K562 (cell line): ENCODE measurements around the gene TESK1. TPM values are rescaled to one million over a fixed set of nuclear protein-coding genes. Genes with fewer than 3 reads are reported as not detected.
A peak's percentile ranks its signal among the peaks of the same experiment; 100 is the strongest.

ENCODE experiments used
- ATAC-seq: fragments of 200-7000 bp; cut with Tn5 transposase; 3 replicates; pipeline ENCODE4 v1.9.1; 2020; ENCODE audit warnings: moderate library complexity
- BruUV-seq: library from RNA; stranded (reverse); fragments of 400-500 nt; replicated peaks from 2 replicates; lab custom pipeline; 2021; lab: Mats Ljungman, UMichigan
- CTCF ChIA-PET: fragments of 300-600 bp; formaldehyde crosslinking; extraction: SDS; loops from one replicate; lab custom pipeline; 2021; ENCODE audit warnings: low intra/inter-chr PET ratio; lab: Yijun Ruan, JAX
- POLR2A ChIA-PET: fragments of 300-600, 350-650 bp; sonication (Branson Sonifier 250); formaldehyde crosslinking; extraction: SDS; loops from one replicate; lab custom pipeline; 2021; ENCODE audit warnings: antibody characterized with exemption, inconsistent platforms; lab: Yijun Ruan, JAX
- DNase-seq, 4 experiments: peaks; one replicate each; pipeline versions ENCODE4 v3.0.0 to v3.0.0-alpha.2; 2011 to 2018; ENCODE audit warnings: low spot score in 3 of 4, mixed read lengths in 3 of 4; ENCODE audit errors: extremely low read depth in 1 of 4
- FAIRE-seq: peaks from 2 replicates; lab custom pipeline; 2011; peaks lifted over from hg19 to GRCh38; lab: Jason Lieb, UNC
- H2AFZ ChIP-seq: 2 replicates; pipeline ENCODE4 v1.6.0; 2011; ENCODE audit warnings: low read depth, low read length, control low read depth, inconsistent platforms
- H3K27ac ChIP-seq: fragments of 200-600 bp; 3 replicates; pipeline ENCODE4 v1.8.0; 2011; ENCODE audit warnings: low read depth, mild to moderate bottlenecking, control low read depth, inconsistent platforms, low read length, moderate library complexity, mixed read lengths; ENCODE audit errors: extremely low read depth
- H3K27me3 ChIP-seq, 2 experiments: fragments of 300-600 bp in 1 of 2; 2 replicates in 1 of 2; 3 replicates in 1 of 2; pipeline versions ENCODE4 v1.6.0 to v1.8.0; 2011; ENCODE audit warnings: inconsistent platforms in 2 of 2, low read length in 2 of 2, mild to moderate bottlenecking in 1 of 2, mixed read lengths in 1 of 2, moderate library complexity in 1 of 2; ENCODE audit not compliant: control insufficient read depth in 2 of 2, insufficient read depth in 2 of 2
- H3K36me3 ChIP-seq: fragments of 300-600 bp; 3 replicates; pipeline ENCODE4 v1.8.0; 2011; ENCODE audit warnings: mild to moderate bottlenecking, low read length, inconsistent platforms; ENCODE audit not compliant: control insufficient read depth, insufficient read depth
- H3K4me1 ChIP-seq, 2 experiments: fragments of 200-600 bp in 1 of 2; replicated peaks in 1 of 2; 2 replicates in 1 of 2; 3 replicates in 1 of 2; pipeline versions ENCODE4 v1.5.1 to v1.8.0; 2011; ENCODE audit warnings: inconsistent platforms in 2 of 2, low read length in 2 of 2, mild to moderate bottlenecking in 1 of 2, mixed read lengths in 1 of 2, moderate library complexity in 1 of 2; ENCODE audit not compliant: control insufficient read depth in 2 of 2, insufficient read depth in 2 of 2
- H3K4me2 ChIP-seq: 2 replicates; pipeline ENCODE4 v1.6.1; 2011; ENCODE audit warnings: low read length, control low read depth, inconsistent platforms, mixed read lengths; ENCODE audit not compliant: insufficient read depth
- H3K4me3 ChIP-seq: fragments of 200-600 bp; sonication (generic), shearing (Covaris generic); 2 replicates; pipeline ENCODE4 v1.5.1; 2016; ENCODE audit warnings: control low read depth, inconsistent platforms
- H3K79me2 ChIP-seq: fragments of 200-600 bp; 3 replicates; pipeline ENCODE4 v1.8.0; 2011; ENCODE audit warnings: low read length, inconsistent platforms; ENCODE audit not compliant: control insufficient read depth, insufficient read depth
- H3K9ac ChIP-seq, 2 experiments: 2 replicates each; pipeline versions ENCODE4 v1.6.0 to v1.6.1; 2011; ENCODE audit warnings: low read depth in 2 of 2, low read length in 2 of 2, control low read depth in 1 of 2, inconsistent platforms in 1 of 2, mild to moderate bottlenecking in 1 of 2, mixed read lengths in 1 of 2; ENCODE audit not compliant: insufficient read depth in 1 of 2
- H3K9me1 ChIP-seq: one replicate; pipeline ENCODE4 v1.6.0; 2011; ENCODE audit warnings: inconsistent platforms, mild to moderate bottlenecking, low read length, moderate library complexity; ENCODE audit not compliant: control insufficient read depth, insufficient read depth
- H3K9me3 ChIP-seq: replicated peaks from 2 replicates; pipeline ENCODE4 v1.5.1; 2011; ENCODE audit warnings: low read depth, low read length, inconsistent platforms; ENCODE audit not compliant: control insufficient read depth, insufficient read depth
- H4K20me1 ChIP-seq: replicated peaks from 2 replicates; pipeline ENCODE4 v1.6.1; 2011; ENCODE audit warnings: low read length, inconsistent platforms, mixed read lengths; ENCODE audit not compliant: control insufficient read depth, insufficient read depth
- SIX5 ChIP-seq, 2 experiments: IDR thresholded peaks; 2 replicates each; pipeline ENCODE4 v1.6.1; 2011; ENCODE audit warnings: low read length in 2 of 2, borderline replicate concordance in 1 of 2, low read depth in 1 of 2, mild to moderate bottlenecking in 1 of 2, moderate library complexity in 1 of 2; ENCODE audit not compliant: insufficient read depth in 1 of 2
- SMARCA4 ChIP-seq: fragments of 450-650 bp; IDR thresholded peaks from 2 replicates; pipeline ENCODE4 v1.6.1; 2016
- ZFP36 ChIP-seq: fragments of 150-350 bp; IDR thresholded peaks from 2 replicates; pipeline ENCODE4 v1.6.1; 2018; ENCODE audit warnings: low read length, low read depth; ENCODE audit not compliant: partially characterized antibody
- WGBS: fragments of 100-300 bp; shearing (Covaris generic); methylation state at CpG from one replicate; pipeline ENCODE4 v1.1.6; 2016; ENCODE audit warnings: low coverage, mixed read lengths; ENCODE audit not compliant: insufficient coverage; ENCODE audit errors: missing lambda C conversion rate; 5-methylcytosine and 5-hydroxymethylcytosine counted together
- in situ Hi-C: fragments of 300-500 bp; cut with MboI; formaldehyde crosslinking; loops from 4 replicates; pipeline ENCODE4 v1.15.0; 2018; ENCODE audit warnings: inconsistent platforms, mixed read lengths
- intact Hi-C: fragments of 100-400 bp; cut with micrococcal nuclease; formaldehyde crosslinking; loops from 2 replicates; pipeline ENCODE4 v1.14.2; 2022
- polyA plus RNA-seq, 8 experiments: library from polyadenylated mRNA; depleted of rRNA in 4 of 8; stranded (reverse) in 5 of 8; unstranded in 3 of 8; fragments of >200 nt; fragmentation: Nextera tagmentation in 2 of 8; fragmentation: Illumina TruSeq in 1 of 8; extraction: Ambion mirVana in 2 of 8; extraction: Trizol in 1 of 8; gene quantifications; 2 replicates each; pipeline versions ENCODE4 v1.2.1 to v1.2.3, GENCODE V29; 2011 to 2014; ENCODE audit warnings: inconsistent platforms in 1 of 8, missing spikeins in 1 of 8
- total RNA-seq, 7 experiments: library from RNA; depleted of rRNA in 6 of 7; stranded (reverse); fragments of >200 nt in 6 of 7; fragmentation: Illumina TruSeq in 2 of 7; extraction: Trizol in 2 of 7; gene quantifications; 2 replicates each; pipeline versions ENCODE4 v1.2.1 to v1.2.3, GENCODE V29; 2011 to 2021; ENCODE audit warnings: low replicate concordance in 1 of 7
- TF ChIP-seq, protein P1 (sequence below): sonication (generic); formaldehyde crosslinking; IDR thresholded peaks from 2 replicates; pipeline ENCODE4 v1.8.0; 2023; ENCODE audit warnings: missing genetic modification reagents, mild to moderate bottlenecking, borderline replicate concordance

The TESK1 gene
- total and polyA plus RNA-seq, 9 of the 15 experiments (the other 6 are each of a cell fraction or from before 2014, with no cell fraction given): 0.07 to 10.4 (median 4.1) TPM

DNA sequence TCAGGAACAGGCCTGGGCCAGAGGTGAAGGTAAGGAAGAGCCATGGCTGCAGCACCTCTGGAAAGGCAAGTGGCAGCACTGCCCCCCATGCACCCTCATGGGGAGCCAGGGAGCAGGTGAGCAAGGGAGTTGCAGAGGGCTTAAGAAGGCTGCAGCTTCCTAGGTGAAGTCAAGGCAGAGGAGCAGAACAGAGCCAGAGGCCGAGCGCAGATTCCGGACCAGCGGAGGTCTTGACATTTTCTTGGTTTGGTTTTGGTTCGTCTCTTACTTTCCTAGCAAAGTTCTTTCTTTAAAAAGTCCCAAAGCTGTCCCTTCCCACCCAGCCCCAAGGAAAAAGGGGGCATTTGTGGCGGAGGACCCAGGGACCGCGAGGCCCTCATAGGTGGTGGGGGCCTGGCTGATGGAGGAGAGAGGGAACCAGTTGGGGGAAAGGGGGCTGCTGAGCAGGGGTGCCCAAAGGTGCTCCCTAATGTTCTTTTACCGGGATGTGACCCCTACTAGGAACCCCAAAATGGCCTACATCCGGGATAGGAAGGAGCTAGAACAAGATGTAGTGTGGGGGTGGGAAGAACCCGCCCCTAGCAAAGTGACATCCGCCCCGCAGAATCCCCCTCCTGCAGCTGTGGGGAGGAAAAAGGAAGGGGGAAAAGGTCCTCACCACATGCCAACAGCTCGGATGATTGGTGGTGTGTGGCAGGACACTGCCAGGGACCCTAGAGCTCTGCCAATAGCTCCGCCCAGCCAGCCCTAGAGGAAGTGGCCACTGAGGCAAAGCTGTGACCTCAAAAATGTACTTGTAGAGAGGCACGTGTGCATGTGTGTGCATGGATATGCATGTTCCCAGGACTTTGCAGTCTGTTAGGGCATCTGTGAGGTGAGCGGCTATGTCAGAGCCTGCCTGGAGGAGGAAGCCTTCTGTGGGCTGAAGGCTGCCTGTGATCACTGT is 14.1 kb downstream of the TESK1 start:
- CTCF ChIA-PET: no interaction called here
- in situ Hi-C loops: no loop called here
- no TSS peak for BruUV-seq

More for the DNA sequence above, 14.1 kb downstream of the TESK1 start:
- TF ChIP-seq ZFP36 (peak; percentile 59), SIX5 (IDR thresholded peaks at IDR 0.05; ENCODE audit: borderline replicate concordance in 1 of 2, insufficient read depth in 1 of 2, low read depth in 1 of 2, low read length in 2 of 2) (no peak), SMARCA4 (no peak)
- TF ChIP-seq, protein P1, sequence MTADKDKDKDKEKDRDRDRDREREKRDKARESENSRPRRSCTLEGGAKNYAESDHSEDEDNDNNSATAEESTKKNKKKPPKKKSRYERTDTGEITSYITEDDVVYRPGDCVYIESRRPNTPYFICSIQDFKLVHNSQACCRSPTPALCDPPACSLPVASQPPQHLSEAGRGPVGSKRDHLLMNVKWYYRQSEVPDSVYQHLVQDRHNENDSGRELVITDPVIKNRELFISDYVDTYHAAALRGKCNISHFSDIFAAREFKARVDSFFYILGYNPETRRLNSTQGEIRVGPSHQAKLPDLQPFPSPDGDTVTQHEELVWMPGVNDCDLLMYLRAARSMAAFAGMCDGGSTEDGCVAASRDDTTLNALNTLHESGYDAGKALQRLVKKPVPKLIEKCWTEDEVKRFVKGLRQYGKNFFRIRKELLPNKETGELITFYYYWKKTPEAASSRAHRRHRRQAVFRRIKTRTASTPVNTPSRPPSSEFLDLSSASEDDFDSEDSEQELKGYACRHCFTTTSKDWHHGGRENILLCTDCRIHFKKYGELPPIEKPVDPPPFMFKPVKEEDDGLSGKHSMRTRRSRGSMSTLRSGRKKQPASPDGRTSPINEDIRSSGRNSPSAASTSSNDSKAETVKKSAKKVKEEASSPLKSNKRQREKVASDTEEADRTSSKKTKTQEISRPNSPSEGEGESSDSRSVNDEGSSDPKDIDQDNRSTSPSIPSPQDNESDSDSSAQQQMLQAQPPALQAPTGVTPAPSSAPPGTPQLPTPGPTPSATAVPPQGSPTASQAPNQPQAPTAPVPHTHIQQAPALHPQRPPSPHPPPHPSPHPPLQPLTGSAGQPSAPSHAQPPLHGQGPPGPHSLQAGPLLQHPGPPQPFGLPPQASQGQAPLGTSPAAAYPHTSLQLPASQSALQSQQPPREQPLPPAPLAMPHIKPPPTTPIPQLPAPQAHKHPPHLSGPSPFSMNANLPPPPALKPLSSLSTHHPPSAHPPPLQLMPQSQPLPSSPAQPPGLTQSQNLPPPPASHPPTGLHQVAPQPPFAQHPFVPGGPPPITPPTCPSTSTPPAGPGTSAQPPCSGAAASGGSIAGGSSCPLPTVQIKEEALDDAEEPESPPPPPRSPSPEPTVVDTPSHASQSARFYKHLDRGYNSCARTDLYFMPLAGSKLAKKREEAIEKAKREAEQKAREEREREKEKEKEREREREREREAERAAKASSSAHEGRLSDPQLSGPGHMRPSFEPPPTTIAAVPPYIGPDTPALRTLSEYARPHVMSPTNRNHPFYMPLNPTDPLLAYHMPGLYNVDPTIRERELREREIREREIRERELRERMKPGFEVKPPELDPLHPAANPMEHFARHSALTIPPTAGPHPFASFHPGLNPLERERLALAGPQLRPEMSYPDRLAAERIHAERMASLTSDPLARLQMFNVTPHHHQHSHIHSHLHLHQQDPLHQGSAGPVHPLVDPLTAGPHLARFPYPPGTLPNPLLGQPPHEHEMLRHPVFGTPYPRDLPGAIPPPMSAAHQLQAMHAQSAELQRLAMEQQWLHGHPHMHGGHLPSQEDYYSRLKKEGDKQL (CRISPR knock-in tag): no peak
- TF ChIP-seq, all 486 proteins: peak for 1
- DNase-seq (no peak), FAIRE-seq (no peak), ATAC-seq (no peak)
- peaks cover 5 to 24% of the 10 kb centered on the region in 2 experiments; a peak in 3 of 5 replicates for H3K4me1 ChIP-seq
- no peaks in the 10 kb centered on the region for H3K79me2 ChIP-seq
- no peaks in the 10 kb centered on the region for H3K9me1 ChIP-seq
- H3K4me3 ChIP-seq: no peak overlapping the region
- H4K20me1 ChIP-seq: no peaks in the 10 kb centered on the region
- no peak overlapping the region for H2AFZ ChIP-seq
- POLR2A ChIA-PET: interaction anchor here (1.4 kb wide), 1 partner anchor 16 kb away, joined by 3 read pairs; no protein-coding TSS in a partner anchor
- H3K4me2 ChIP-seq: no peak overlapping the region
- no peak overlapping the region for H3K27ac ChIP-seq
- intact Hi-C loops: no loop called here
- peak overlapping the region in 1 of 2 experiments; percentile 17; a peak in 1 of 4 replicates for H3K9ac ChIP-seq
- WGBS: 63% methylated on average over 4 of the region's 17 CpGs
- no peaks in the 10 kb centered on the region for H3K9me3 ChIP-seq
- no peaks in the 10 kb centered on the region for H3K36me3 ChIP-seq
- peaks cover 3 to 27% of the 10 kb centered on the region in 2 experiments; a peak in 3 of 5 replicates for H3K27me3 ChIP-seq
